ENCODE results near the gene SALL1. TPM values are rescaled to one million over a fixed set of nuclear protein-coding genes. Genes with fewer than 3 reads are reported as not detected.

The SALL1 gene
- total and polyA plus RNA-seq, 9 of the 15 experiments (the other 6 are each of a cell fraction or from before 2014, with no cell fraction given): not detected

- Histone ChIP-seq H4K20me1 (replicated peaks; ENCODE audit: control insufficient read depth, insufficient read depth, low read length) (no peaks in the 10 kb centered on the region), H3K9me1 (ENCODE audit: control insufficient read depth, insufficient read depth, low read length) (no peaks in the 10 kb centered on the region), H3K4me1 (replicated peaks in 1 of 2; ENCODE audit: control insufficient read depth in 2 of 2, insufficient read depth in 2 of 2, low read length in 2 of 2) (no peaks in the 10 kb centered on the region), H3K4me3 (no peak overlapping the region), H3K4me2 (ENCODE audit: insufficient read depth, low read length) (no peak overlapping the region), H3K79me2 (ENCODE audit: control insufficient read depth, insufficient read depth, low read length) (no peaks in the 10 kb centered on the region), H3K9me3 (replicated peaks; ENCODE audit: control insufficient read depth, insufficient read depth, low read depth, low read length) (no peaks in the 10 kb centered on the region), H3K36me3 (ENCODE audit: control insufficient read depth, insufficient read depth, low read length) (no peaks in the 10 kb centered on the region), H2AFZ (ENCODE audit: low read depth, low read length) (no peak overlapping the region), H3K27ac (ENCODE audit: extremely low read depth, low read depth, low read length) (no peak overlapping the region), H3K9ac (ENCODE audit: insufficient read depth in 1 of 2, low read depth in 2 of 2, low read length in 2 of 2) (no peak overlapping the region), H3K27me3 (ENCODE audit: control insufficient read depth in 2 of 2, insufficient read depth in 2 of 2, low read length in 2 of 2) (no peaks in the 10 kb centered on the region)
- DNase-seq (ENCODE audit: extremely low read depth in 1 of 4, low spot score in 3 of 4) (no peak), ATAC-seq (no peak), FAIRE-seq (no peak)
- ChIA-PET POLR2A (no interaction called here), CTCF (ENCODE audit: low intra/inter-chr PET ratio) (no interaction called here)
- in situ Hi-C loops (cut with MboI) (no loop called here), intact Hi-C loops (cut with micrococcal nuclease) (no loop called here)
- TF ChIP-seq ZNF274 (IDR thresholded peaks at IDR 0.05; ENCODE audit: borderline replicate concordance, low read depth, low read length) (no peak), RHOXF2B (CRISPR knock-in tag; conservative IDR thresholded peaks at IDR 0.05) (no peak), RBM22 (IDR thresholded peaks at IDR 0.05; ENCODE audit: low read depth, low read length, poor library complexity, severe bottlenecking) (no peak), TFAP4 (CRISPR knock-in tag; IDR thresholded peaks at IDR 0.05; ENCODE audit: borderline replicate concordance) (no peak), MCM5 (IDR thresholded peaks at IDR 0.05; ENCODE audit: low read depth) (no peak), GATAD2A (IDR thresholded peaks at IDR 0.05) (no peak), MED1 (CRISPR knock-in tag; IDR thresholded peaks at IDR 0.05; ENCODE audit: borderline replicate concordance) (no peak), ZNF263 (CRISPR knock-in tag; IDR thresholded peaks at IDR 0.05; ENCODE audit: borderline replicate concordance) (no peak), MNT (conservative IDR thresholded peaks at IDR 0.05) (no peak), HDAC2 (IDR thresholded peaks at IDR 0.05) (no peak), FOXM1 (IDR thresholded peaks at IDR 0.05; ENCODE audit: low read depth) (no peak), FOXM1 (CRISPR knock-in tag; IDR thresholded peaks at IDR 0.05; ENCODE audit: low read depth) (no peak)
- no TSS peak for BruUV-seq (replicated peaks)
- WGBS (ENCODE audit: insufficient coverage, low coverage, missing lambda C conversion rate): 4% methylated on average over 3 of the region's 3 CpGs
Measured at GRCh38 chr16:51193879-51194278, 42.8 kb upstream of the SALL1 start.

All from K562 (cell line).